ENCODE data around the gene KRT39.

DNA sequence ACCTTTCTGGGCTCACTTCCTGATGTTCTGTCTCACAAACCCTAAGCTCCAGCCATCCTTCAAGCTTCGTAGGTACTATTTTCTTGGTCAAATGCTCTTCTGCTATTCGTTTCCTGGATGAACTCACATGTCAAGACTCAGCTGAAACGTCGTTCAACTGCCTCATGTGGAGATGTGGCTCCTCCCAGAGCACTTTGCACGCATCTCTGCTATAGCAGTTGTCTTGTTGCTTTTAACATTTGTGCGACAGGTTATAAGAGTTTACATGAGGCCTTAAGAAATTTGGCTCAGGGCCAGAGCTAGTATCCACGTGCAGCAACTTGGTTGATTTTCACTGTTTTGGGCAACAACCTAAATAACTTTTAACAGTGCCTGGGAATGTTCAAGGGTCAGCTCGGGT lies 20.2 kb upstream of the KRT39 start:
- TF ChIP-seq NCOA2 (CRISPR knock-in tag; IDR thresholded peaks at IDR 0.05) (no peak), ZNF780A (CRISPR knock-in tag; IDR thresholded peaks at IDR 0.05) (no peak), KAT2B (IDR thresholded peaks at IDR 0.05; ENCODE audit: borderline replicate concordance, low read depth, low read length) (no peak), HOXA7 (CRISPR knock-in tag; IDR thresholded peaks at IDR 0.05) (no peak), DNMT1 (CRISPR knock-in tag; IDR thresholded peaks at IDR 0.05) (no peak), ETV6 (CRISPR knock-in tag; conservative IDR thresholded peaks at IDR 0.05) (no peak), GFI1 (CRISPR knock-in tag; IDR thresholded peaks at IDR 0.05; ENCODE audit: borderline replicate concordance) (no peak), JUND (CRISPR knock-in tag; IDR thresholded peaks at IDR 0.05) (no peak), POLR2AphosphoS5 (IDR thresholded peaks at IDR 0.05; ENCODE audit: low read depth, low read length) (no peak), YY1 (IDR thresholded peaks at IDR 0.05; ENCODE audit: insufficient read depth, insufficient replicate concordance, low read depth, low read length) (no peak), POLR2A (IDR thresholded peaks at IDR 0.05; ENCODE audit: insufficient read depth in 1 of 2, low read depth in 2 of 2, low read length in 2 of 2) (no peak), KDM5B (CRISPR knock-in tag; IDR thresholded peaks at IDR 0.05; ENCODE audit: borderline replicate concordance) (no peak), EZH2 (conservative IDR thresholded peaks at IDR 0.05; ENCODE audit: low read depth, low read length) (no peak)

All from HepG2 (cell line).